GM19468 (cell line): Measurements from ENCODE around the gene PCED1B.
"Not testable (repeated sequence)": the region's sequence is repeated elsewhere in the genome, so short reads cannot be mapped to it uniquely, and the experiment has no call there.

Source experiments
- ATAC-seq: cut with Tn5 transposase; IDR thresholded peaks from one replicate; pipeline ENCODE4 v1.9.1; 2021; ENCODE audit warnings: mild to moderate bottlenecking, moderate library complexity, moderate number of reproducible peaks; ENCODE audit not compliant: unreplicated experiment; ENCODE audit errors: extremely low read depth

PCED1B gene

DNA sequence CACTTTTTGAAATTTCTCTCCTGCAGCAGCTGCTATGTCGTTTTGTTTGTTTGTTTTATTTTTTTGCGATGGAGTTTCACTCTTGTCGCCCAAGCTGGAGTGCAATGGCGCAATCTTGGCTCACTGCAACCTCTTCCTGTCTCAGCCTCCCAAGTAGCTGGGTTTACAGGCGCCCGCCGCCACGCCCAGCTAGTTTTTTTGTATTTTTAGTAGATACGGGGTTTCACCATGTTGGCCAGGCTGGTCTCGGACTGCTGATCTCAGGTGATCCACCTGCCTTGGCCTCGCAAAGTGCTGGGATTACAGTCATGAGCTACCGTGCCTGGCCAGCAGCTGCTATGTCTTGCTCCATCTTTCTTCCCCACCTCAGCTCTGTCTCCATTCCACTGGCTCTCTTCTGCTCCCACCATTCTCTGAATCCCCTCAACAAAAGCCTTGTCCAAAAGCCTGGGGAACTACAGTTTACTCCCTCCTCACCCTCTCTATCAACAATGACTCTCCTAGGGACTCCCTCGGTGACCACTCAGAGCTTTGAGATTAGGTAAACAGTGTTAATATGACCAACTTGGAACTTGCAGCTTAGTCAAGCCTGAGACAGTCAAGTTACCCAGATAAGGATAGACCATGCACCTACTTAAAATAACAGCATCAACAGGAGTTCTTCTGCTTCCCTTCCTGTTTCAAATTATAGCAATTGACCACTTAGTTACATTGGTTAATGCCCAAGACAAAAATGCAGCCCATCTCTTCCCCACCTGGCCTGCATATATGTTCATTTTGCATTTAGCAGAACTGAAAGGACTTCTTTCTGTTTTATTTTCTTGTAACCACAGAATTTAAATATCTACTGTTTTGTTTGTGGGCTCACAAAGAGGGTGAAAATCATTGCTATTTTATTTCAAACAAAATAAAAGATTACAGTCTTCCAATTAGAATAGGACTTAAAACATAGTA lies 189.4 kb downstream of the PCED1B start:
- ATAC-seq = peak; percentile 68

DNA sequence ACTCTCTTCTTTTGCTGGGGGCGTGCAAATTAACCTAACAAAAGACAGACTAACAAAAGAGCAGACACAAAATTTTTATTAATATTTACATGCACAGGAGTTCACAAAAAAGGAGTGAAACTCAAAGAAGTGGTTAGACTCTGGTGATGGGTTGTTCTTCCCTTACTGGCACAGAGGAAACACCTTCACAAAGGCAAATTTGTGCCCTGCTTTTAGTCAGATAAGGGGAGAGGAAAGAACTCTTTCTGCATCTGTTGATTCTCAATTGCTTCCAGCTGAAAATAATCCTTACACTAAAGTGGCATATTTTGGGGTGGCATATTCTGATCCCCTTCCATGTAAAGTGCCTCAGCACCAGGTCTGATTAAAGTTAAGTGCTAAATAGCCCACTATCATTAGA lies 190.5 kb downstream of the PCED1B start:
- no peak for ATAC-seq

DNA sequence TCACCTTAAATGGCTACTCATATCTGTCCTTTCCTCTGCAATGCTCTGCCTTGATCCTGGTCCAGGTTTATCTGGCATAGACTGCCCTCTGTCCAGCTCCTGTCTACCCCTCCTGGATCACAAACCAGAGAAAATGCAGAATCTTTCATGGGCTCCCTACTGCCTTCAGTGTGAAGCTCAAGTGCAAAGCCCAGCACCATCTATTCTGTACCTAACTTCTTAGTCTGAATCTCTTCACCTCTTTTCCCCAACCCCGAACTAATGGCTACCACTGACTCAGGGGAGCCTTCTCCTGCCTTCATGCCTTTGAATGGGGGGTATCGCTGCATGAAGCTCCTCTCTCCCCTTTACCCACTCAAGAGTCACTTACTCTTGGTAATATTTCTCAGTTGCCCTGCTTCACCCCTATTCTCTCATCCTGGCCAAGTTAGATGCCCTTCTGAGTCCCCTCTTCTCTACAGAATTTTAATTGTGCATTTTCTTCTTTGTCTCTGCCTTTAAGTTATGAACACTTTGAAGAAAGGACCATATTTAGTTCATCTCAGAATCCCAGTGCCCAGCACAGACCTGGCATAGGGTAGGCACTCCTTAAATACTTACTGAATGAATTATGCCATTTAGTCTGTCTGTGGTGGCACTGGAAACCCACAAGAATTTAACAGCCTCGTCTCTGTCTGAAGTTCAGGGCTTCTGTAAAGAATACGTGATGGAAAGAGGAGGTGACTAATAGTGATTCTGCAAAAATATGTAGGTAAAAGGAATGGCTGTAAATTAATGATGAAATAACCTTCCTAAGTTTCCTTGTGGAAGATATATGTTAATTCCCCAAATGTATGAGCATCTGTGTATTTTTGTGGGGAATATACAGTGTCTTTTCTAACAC lies 191.6 kb downstream of the PCED1B start:
- ATAC-seq = no peak

DNA sequence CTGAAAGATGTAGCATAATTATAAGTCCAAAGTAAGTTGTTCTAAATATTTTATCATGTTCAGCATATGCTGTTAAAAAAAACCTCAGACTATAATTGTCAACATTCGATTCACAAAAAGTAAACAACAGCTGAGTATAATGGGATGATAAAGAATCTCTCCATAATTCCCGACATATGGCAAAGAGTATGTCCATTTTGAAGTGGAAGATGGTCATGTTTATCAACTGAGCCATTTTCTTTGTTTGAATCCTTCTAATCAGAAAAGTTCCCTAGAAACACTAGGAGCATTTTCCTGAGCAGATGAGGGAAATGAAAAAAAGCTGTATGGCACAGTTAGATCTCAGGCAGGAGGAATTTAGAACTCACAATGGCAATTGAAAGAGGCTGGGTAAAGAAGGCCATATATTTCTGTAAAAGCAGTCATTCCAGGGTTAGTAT lies 192.4 kb downstream of the PCED1B start:
- ATAC-seq = no peak

DNA sequence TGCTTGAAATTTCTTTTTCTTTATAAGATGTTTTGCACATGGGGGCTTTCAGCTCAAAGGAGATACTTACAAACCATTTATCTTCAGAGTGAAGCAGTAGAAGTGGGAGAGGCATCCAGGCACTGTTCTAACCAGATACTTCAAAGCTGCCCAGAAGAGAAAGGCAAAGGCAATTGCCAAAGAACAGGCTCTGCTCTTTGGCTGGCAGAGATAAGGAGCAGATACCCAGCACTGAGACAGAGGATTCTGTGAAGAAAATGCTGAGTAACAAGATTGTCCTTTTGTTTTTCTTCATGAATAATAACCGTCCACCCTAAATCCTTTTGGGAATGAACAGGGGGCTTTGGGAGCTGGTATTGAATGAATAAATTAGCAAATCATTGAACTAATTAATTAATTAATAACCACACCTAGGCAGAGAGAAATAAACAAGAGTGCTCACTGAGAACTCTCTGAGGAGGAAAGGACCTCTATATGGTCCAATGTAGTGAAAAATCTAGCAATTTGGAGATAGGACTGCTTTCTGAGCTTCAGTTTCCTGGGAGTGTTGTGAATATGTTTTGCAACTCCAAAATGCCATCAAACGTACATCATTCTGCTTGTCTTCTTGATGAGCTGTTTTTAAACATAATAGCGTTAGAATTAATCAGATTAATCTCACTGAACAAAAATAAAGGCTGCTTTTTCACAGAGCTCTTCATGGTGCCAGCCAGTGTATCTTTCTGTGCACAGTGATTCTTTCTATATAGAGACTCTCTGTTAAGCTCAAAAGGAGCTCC lies 193.2 kb downstream of the PCED1B start:
- ATAC-seq = no peak

DNA sequence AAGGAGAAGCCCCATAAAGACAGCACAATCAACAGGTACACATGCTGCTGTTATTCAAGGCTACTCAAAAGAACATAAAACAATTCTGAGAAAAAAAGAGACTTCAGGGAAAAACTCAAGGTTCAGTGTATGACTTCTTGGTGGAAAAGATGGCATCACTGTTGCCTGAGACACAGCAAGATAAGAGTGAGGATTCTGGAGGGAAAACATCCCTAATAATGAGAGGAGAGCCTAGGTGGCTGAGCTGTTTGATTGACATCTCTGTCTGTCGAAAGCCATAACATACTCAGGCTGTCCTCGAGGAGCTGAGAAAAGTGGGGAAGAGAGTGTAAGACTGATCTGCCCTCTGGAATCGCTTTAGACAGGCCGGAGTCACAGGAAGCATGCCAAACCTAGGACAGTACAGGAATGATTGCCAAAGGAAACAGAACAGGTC lies 193.8 kb downstream of the PCED1B start:
- ATAC-seq = no peak

DNA sequence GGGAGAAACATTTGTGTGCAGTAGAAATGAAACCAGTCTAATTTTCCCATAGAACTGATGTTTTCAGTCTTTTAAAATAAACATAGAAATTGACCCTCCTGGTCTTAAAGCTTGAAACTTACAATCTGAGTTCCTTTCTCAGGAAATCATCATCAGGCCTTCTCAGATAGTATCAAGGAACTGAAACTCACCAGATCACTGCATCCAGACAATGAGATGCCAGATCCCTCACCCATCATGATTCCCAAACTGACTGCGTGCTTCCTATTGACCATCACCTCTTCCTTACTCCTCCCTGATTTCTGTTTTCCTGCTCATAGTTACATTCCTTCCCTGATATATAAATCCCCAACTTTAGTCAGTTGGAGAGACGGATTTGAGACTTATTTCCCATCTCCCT lies 195.3 kb downstream of the PCED1B start:
- no peak for ATAC-seq

DNA sequence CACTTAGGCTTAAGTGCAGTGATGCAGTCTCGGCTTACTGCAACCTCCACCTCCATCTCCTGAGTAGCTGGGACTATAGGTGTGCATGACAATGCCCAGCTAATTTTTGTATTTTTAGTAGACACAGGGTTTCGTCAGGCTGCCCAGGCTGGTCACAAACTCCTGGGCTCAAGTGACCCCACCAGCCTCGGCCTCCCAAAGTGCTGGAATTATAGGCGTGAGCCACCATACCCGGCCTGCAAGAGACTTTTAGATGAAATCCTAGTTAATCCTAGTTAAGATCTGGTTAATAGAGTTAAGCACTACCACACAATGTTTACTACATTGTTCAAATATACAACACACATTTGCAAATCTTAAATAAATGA lies 196.8 kb downstream of the PCED1B start:
- ATAC-seq = no peak

DNA sequence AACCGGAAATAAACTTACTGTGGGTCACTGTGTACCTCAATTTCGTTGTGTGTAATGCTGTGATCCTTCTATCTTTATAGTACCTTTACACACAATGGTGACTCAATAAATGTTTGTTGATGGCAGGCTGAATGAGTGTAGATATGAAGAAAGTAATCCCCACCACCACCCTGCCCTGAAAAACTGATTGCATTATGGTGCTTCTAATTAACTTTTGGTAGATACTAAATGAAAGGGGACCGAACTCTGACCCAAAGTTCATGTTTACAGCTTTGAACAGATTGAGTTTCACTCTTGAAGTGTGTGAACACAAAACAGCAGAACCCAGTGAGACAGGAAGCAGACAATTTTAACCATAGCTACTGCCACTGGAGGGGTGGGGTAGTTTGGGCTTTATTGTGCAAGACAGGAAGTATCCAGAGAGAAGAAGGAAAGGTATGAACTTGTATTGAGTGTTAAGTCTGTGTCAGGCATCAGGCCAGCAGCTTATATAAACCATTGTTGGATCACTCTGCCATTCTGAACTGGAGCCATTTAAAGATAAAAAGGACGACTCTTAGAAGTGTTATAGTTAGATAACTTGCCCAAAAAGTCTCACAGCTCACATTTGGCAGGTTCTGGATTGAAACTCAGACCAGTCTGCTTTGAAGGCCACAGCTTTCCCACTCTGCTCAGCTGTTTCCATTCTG lies 197.3 kb downstream of the PCED1B start:
- peak; percentile 89 for ATAC-seq

DNA sequence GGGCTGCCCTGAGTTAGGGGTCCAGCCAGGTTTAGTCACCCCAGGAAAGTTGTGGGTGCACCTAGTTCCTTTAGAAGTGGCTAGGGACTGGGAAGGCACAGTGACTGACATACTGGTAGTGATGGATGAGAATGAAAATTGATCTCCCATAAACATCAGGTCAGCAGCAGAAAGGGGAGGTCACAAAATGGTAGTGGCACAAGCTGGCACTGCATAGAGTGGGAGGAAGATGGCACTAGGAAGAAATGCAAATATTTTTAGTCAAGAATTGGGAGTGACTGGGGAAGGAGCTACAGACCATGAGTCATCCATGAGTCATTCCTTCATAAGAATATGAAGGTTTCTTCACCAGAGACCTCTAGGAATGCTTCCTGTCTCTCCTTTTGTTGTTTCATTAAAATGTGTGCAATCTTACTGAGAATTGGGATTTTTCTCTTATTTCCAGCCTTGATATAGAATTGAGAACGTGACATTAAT lies 198.6 kb downstream of the PCED1B start:
- ATAC-seq = no peak

DNA sequence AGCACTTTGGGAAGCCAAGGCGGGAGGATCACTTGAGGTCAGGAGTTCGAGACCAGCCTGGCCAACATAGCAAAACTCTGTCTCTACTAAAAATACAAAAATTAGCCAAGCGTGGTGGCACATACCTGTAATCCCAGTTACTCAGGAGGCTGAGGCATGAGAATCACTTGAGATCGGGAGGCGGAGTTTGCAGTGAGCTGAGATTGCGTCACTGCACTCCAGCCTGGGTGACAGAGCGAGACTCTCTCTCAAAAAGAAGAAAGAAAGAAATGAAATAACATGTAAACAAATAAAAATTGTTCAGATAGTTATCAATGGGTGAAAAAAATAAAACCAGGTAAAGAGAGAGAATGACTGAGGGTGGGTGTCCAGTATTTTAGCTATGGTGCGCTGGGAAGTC lies 200.3 kb downstream of the PCED1B start:
- ATAC-seq = not testable (repeated sequence)

DNA sequence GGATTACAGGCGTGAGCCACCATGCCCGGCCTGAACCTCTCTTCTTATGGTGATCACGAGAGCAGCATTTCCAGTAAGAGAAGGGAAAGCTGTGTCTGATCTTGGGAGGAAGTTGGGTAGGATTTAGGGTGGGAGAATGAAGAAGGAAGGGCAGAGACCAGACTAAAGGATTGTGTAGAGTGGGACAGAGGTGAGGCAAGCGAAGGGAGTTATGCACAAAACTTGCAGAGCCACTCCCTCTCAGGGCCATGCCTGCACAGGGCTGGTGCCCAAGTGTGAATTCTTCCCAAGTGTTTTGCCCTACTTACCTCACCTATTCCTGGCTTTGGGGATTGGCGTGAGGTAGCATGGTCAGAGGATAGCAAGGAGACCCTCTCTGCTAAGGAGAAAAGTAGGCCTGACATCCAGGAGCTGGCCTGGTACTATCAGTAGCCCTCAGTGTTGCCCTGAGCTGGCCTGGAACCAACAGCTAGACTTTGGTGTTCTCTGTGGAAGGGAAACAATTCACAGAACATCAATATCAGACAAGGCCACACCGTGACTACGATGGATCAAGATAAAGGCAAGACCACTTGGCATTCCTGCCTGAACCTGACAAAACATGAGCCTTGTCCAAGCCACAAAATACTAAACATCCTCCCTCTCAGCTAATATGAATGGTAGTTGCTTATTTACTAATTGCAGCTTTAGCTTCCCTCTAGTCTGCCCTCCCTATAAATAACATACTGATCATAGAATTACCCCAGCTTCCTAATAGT lies 201.3 kb downstream of the PCED1B start:
- no peak for ATAC-seq

DNA sequence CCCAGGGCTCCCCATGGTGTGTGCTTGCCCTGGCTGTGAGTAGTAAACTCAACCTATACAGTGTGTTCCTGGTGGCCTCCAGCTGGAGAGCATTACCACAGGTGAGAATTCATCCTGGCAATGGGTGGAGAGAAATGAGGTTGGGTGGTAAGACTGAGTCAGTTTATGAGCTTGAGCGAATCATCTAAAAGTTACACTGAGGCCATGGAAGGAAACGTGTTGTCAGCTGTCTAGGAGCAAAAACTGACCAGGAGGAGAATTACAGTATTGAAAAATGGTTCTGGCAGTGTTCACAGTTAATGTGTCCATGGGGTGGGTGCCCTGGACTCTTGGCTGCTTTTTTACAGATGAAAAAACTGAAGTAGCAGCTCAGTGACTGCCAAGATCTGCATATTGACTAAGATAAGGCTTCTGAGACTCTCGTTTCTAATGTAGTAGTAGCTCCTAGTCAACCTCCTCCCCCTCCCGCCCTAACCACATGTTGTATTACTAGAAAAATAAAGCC lies 202.3 kb downstream of the PCED1B start:
- ATAC-seq = no peak

DNA sequence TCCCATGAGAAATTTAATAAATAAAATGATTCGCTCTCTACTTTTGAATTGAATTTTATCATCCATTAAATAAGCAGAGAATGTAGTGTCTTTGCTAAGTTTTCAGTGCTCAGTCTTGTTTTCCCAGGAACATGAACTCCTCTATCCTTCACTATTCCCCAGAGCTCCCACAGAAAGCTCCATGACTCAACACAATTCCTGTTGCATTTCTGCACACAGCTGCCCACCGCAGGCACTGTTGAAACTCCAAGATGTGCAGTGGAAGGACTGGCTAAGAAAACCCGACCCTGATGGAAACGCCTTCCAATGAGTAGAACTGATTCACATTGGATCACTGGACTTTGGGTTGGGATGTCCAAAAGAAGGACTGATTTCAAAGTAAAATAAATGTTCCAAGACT lies 202.8 kb downstream of the PCED1B start:
- ATAC-seq = no peak
